ENCODE data around the gene P3H3.

P3H3 gene, protein sequence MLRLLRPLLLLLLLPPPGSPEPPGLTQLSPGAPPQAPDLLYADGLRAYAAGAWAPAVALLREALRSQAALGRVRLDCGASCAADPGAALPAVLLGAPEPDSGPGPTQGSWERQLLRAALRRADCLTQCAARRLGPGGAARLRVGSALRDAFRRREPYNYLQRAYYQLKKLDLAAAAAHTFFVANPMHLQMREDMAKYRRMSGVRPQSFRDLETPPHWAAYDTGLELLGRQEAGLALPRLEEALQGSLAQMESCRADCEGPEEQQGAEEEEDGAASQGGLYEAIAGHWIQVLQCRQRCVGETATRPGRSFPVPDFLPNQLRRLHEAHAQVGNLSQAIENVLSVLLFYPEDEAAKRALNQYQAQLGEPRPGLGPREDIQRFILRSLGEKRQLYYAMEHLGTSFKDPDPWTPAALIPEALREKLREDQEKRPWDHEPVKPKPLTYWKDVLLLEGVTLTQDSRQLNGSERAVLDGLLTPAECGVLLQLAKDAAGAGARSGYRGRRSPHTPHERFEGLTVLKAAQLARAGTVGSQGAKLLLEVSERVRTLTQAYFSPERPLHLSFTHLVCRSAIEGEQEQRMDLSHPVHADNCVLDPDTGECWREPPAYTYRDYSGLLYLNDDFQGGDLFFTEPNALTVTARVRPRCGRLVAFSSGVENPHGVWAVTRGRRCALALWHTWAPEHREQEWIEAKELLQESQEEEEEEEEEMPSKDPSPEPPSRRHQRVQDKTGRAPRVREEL

DNA sequence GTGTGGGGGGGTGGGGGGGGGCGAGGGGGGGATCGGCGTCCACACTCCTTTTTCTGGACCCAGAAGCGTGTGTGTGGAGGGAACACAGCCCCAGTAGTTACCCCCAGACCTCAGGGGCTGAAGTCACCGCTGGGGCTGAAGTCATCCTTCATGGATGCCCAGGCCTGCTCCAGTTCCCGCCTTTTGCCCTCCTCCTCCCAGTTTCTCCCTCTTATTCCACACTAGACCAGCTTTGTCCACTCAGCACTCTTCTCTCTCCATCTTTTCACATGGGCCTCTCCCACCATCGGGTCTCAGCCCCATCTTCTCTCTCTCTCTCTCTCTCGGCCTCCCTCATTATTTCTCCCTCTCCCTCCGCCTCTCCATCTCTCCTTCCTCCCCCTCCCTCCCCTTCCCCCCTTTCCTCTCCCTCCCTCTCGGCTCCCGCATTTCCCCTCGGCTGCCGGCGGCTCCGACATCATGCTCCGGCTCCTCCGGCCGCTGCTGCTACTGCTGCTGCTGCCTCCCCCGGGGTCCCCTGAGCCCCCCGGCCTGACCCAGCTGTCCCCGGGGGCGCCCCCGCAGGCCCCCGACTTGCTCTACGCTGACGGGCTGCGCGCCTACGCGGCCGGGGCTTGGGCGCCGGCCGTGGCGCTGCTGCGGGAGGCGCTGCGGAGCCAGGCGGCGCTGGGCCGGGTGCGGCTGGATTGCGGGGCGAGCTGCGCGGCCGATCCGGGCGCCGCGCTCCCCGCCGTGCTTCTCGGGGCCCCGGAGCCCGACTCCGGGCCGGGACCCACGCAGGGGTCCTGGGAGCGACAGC is at the start of gene P3H3:
Gene P3H3, plus strand, starts transcription at position 426 of the 799 bp plus-strand sequence. Its CDS starts 34 bp downstream, at position 460.
- peak; percentile 61 for DNase-seq

DNA sequence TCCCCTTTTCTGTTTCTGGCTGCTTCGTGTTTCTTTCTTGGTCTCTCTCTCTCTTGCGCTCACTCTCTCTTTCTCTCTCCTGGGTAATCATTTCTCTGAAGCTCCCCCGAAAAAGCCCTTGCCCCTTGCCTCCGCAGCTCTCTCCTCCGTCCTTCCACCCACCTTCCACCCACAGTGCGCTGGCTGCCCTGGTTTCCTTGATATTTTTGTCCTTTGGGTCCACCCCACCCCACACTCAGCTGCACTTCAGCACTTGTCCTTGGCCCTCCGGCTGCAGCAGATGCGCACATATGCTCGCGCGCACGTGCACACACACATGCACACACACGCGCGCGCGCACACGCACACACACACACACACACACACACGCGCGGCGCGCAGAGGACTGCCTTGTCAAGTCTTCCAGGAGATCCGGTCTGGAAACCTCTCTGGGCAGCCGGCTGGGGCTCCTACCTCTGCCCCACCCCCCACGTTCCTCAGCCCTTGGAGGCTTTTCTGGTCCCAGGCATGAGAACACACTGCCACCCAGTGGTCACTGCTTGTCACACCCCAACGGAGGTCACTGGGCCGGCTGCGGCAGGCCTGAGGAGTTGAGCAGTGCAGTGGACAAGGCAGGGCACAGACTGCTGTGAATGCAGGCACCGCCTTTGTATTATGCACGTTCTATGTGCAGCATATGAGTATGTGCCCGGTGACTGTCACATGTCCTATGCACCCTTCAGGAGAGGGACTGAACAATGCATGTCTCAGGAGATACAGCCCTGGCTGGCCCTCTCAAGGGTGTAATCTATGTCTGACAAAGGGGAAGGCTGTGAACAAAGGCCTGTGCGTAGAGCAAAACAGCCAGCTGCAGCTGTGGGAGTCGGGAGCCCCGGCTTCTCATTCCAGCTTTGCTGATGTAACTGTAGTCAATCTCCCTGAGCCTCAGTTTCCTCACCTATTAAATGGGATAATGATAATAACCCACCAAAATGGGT is 49.3 kb upstream of the P3H3 start:
- DNase-seq: peak; percentile 93

GRCh38 chr12:6779708-6780432 is 48.3 kb upstream of the P3H3 start:
- DNase-seq: no peak

- no peak for DNase-seq
These were observed 47.6 kb upstream of the P3H3 start for GRCh38 chr12:6780573-6780972.

DNA sequence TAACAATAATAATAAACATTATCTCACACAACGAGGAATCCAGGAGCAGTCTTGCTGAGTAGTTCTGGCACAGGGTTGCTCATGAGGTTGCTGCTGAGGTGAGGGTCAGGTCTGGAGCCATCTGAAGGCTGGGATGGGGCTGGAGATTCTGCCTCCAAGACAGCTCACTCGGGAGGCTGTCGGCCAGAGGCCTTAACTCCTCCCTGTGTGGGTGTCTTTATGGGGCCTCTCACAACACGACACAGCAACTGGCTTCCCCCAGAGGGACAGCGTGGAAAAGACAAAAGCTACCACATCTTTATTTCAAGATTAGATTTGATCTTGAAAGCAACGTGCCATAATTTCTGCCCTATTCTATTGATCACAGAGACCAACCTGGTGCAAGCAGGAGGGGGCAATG is 46.1 kb upstream of the P3H3 start:
- DNase-seq: no peak

DNA sequence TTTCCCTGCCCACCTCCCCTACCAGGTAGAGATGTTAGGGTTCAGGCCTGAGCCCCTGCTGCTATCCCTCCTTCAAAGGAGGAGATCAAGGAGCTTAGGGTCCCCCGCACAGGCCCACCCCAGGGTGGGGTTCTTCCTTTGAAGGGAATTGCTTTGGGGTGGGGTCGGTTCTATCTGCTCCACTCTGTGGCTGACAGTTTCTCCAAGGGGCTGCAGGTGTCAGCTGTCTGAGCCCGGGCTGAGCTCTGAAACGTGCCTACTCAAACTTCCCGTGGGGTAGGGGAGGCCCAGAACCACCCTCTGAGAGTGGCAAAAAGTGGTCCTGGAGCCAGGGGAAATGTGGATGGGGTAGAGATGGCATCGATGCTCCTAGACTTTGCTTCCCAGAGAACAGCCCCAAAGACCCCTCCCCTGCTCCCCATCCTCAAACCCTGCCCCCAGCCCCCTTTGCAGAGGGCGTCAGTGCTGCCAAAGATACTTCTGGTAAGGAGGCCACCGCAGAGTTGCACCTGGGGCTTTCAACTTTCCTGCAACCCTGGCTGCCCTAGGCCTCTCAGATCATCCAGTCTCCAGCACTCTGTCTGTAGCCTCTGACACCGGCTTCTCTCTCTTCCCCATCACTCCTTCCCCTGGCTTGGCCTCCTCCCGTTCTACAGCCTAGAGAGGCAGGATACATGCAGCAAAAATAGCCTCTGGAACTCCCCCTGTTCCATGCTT is 45.2 kb upstream of the P3H3 start:
- no peak for DNase-seq

DNA sequence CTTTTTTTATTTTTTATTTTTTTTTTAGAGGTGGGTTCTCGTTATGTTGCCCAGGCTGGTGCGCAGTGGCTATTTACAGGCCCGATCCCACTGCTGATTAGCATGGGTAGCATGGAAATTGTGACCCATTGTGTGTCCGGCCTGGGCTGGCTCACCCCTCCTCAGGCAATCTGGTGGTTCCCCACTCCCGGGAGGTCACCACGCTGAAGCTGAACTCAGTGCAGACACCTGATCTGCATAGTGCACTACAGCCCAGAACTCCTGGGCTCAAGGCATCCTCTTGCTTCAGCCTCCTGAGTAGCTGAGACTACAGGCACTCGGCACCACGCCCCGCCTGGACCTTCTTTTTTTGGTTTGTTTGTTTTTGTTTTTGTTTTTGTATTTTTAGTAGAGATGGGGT is 44.4 kb upstream of the P3H3 start:
- DNase-seq: no peak

- no peak for DNase-seq
These were observed 43.9 kb upstream of the P3H3 start for GRCh38 chr12:6784296-6784695.

DNA sequence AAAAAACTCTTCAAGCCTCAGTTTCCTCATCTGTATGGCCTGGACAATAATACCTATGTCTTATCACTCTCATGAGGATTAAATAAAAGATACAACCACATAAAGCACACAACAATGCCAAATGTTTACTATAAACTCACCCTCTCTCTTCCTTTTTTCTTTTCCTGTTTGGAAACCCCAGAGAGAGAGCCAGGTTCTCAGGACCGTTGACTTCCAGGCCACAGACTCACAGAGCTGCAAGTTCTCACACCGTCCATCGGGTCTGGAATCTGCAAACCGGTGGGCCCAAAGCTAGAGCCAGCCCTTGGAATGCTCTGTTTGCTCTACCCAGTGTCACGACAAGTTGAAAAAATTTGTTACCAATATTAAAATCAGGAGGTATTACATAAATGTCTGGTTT is 43.4 kb upstream of the P3H3 start:
- DNase-seq: no peak

GRCh38 chr12:6786416-6787094 is 41.7 kb upstream of the P3H3 start:
- DNase-seq: no peak

GRCh38 chr12:6787309-6787708 is 40.9 kb upstream of the P3H3 start:
- DNase-seq: no peak

DNA sequence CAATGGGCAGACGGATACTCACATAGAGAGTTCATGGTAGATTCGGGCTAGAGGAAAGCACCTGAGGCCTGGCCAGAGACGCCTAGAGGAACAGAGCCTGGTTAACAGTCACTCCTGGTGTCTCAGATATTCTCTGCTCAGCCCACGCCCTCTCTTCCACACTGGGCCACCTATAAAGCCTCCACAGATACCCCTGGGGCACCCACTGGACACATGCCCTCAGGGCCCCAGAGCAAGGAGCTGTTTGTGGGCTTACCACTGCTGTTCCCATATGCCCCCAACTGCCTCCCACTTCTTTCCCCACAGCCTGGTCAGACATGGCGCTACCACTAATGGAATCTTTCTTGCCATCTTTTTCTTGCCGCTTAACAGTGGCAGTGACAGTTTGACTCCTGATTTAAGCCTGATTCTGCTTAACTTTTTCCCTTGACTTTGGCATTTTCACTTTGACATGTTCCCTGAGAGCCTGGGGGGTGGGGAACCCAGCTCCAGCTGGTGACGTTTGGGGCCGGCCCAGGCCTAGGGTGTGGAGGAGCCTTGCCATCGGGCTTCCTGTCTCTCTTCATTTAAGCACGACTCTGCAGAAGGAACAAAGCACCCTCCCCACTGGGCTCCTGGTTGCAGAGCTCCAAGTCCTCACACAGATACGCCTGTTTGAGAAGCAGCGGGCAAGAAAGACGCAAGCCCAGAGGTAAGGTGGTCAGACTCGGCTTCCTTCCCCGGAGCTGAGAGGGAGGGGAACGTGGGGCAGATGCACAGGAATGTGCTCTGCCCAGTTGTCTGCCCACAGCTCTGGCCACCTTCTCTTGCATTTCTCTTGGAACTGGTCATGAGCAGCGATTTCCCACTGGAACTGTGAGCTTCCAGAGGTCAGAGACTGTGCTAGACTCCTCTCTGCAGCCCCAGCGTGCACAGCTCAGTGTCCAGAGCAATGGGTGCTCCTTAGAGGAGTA is 39.0 kb upstream of the P3H3 start, which contains the start of gene CD4:
Gene CD4, plus strand, starts transcription at position 557 of the 953 bp plus-strand sequence. CDS start 10,611 bp downstream, outside the sequence.
- DNase-seq: no peak

DNA sequence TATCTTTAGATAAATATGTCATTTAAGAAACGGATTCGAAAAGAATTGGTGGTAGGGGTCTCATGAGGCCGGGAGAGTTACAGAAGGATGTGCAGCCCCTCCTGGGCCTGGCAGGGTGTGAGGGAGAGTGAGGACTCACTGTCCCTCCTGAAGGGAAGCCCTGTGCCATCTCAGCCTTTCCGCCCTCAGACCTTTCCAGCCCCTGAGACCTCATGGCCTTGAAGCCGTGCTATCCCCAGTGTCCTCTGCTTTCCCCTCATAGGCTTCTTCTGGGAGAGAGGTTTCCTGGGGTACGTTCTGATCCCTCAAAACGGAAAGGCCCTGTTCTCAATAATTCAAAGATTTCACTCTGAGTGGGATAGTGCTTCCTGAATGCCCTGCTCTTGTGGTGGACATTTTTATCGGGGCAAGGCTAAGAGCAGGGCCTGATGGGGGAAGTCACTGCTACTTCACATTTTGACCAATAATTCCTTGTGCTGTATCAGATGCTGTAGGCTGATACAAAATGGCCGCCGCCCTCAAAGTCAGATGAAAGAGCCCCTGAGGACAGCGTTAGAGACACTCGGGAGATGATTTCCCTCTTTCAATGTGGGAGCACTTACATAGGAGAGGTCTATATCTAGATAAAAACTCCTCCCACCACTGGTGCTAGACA is 37.6 kb upstream of the P3H3 start:
- no peak for DNase-seq

GRCh38 chr12:6791931-6792520 is 36.2 kb upstream of the P3H3 start:
- DNase-seq: no peak

GRCh38 chr12:6792522-6793201 is 35.5 kb upstream of the P3H3 start:
- no peak for DNase-seq

- DNase-seq: no peak
These were observed 33.1 kb upstream of the P3H3 start for GRCh38 chr12:6795088-6795487.

DNA sequence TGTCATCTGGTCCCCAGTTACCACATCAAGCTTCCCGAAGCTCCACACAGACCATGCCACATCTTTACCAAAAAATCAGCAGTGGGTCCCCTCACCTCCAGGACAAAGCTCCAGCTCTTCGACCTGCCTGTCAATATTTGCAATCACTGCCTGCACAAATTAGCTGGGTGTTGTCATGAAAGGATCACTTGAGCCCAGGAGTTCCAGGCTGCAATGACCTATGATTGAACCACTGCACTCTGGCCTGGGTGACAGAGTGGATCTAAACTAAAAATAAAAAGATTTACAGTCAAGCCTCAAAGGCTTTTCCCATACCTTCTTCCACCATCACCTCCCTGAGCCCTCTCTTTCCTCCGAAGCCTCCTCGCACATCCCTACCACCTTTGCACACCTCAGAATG is 31.6 kb upstream of the P3H3 start:
- DNase-seq: no peak
